B cell (primary cell): ENCODE results near the gene TOMM40.

Source experiments
- CTCF ChIP-seq: fragments of 200-600 bp; IDR thresholded peaks from one replicate; pipeline ENCODE4 v1.8.0; 2022; ENCODE audit warnings: antibody characterized with exemption, mild to moderate bottlenecking
- EZH2 ChIP-seq: IDR thresholded peaks from 2 replicates; pipeline ENCODE4 v1.6.1; 2012; ENCODE audit warnings: borderline replicate concordance, low read depth, mild to moderate bottlenecking, moderate library complexity, low read length; ENCODE audit not compliant: insufficient read depth, poor library complexity, severe bottlenecking

- TF ChIP-seq EZH2: no peak
- TF ChIP-seq CTCF: peak; percentile 98
These were observed 12.8 kb downstream of the TOMM40 start for GRCh38 chr19:44903602-44904425.
